GM23248 (cell line): ENCODE data around the gene MAMDC4. TPM values are rescaled to one million over a fixed set of nuclear protein-coding genes. Genes with fewer than 3 reads are reported as not detected.

Experiments
- DNase-seq: peaks from one replicate; pipeline ENCODE4 v3.0.0-alpha.2; 2015
- H2AFZ ChIP-seq: fragments of 200-600 bp; sonication (generic); 2 replicates; pipeline ENCODE4 v1.6.1; 2016; ENCODE audit warnings: antibody characterized with exemption
- H3F3A ChIP-seq: fragments of 200-600 bp; sonication (generic); 2 replicates; pipeline ENCODE4 v1.6.1; 2016; ENCODE audit warnings: mild to moderate bottlenecking, antibody characterized with exemption, mixed run types; ENCODE audit not compliant: insufficient read depth
- H3K27ac ChIP-seq: fragments of 200-600 bp; sonication (generic); 2 replicates; pipeline ENCODE4 v1.5.1; 2016; ENCODE audit warnings: mild to moderate bottlenecking
- H3K27me3 ChIP-seq: fragments of 200-600 bp; sonication (generic); replicated peaks from 2 replicates; pipeline ENCODE4 v1.6.1; 2016; ENCODE audit warnings: mild to moderate bottlenecking; ENCODE audit not compliant: insufficient read depth
- H3K36me3 ChIP-seq: fragments of 200-600 bp; sonication (generic); 2 replicates; pipeline ENCODE4 v1.6.1; 2016; ENCODE audit warnings: low read depth, mild to moderate bottlenecking
- H3K4me1 ChIP-seq: fragments of 200-600 bp; sonication (generic); 2 replicates; pipeline ENCODE4 v1.6.1; 2016; ENCODE audit warnings: mild to moderate bottlenecking; ENCODE audit not compliant: insufficient read depth
- H3K4me2 ChIP-seq: fragments of 200-600 bp; sonication (generic); one replicate; pipeline ENCODE4 v1.6.1; 2016; ENCODE audit warnings: mild to moderate bottlenecking; ENCODE audit not compliant: unreplicated experiment
- H3K4me3 ChIP-seq: fragments of 200-600 bp; sonication (generic); 2 replicates; pipeline ENCODE4 v1.5.1; 2016; ENCODE audit warnings: mild to moderate bottlenecking
- H3K79me2 ChIP-seq: fragments of 200-600 bp; sonication (generic); 2 replicates; pipeline ENCODE4 v1.6.1; 2016; ENCODE audit warnings: mild to moderate bottlenecking; ENCODE audit not compliant: insufficient read depth
- H3K9ac ChIP-seq: fragments of 200-600 bp; sonication (generic); 2 replicates; pipeline ENCODE4 v1.6.1; 2016; ENCODE audit warnings: mild to moderate bottlenecking
- H3K9me2 ChIP-seq: fragments of 200-600 bp; sonication (generic); 2 replicates; pipeline ENCODE4 v1.6.1; 2016; ENCODE audit warnings: mixed run types, mild to moderate bottlenecking, moderate library complexity; ENCODE audit not compliant: insufficient read depth
- H3K9me3 ChIP-seq: fragments of 200-600 bp; sonication (generic); one replicate; pipeline ENCODE4 v1.6.1; 2017; ENCODE audit warnings: low read depth
- H4K20me1 ChIP-seq: fragments of 200-600 bp; sonication (generic); 2 replicates; pipeline ENCODE4 v1.6.0; 2016; ENCODE audit not compliant: insufficient read depth
- EZH2 ChIP-seq: fragments of 200-600 bp; sonication (generic); IDR thresholded peaks from 2 replicates; pipeline ENCODE4 v1.6.1; 2018; ENCODE audit warnings: antibody characterized with exemption, mild to moderate bottlenecking; ENCODE audit not compliant: insufficient read depth, poor library complexity, severe bottlenecking
- EZH2phosphoT487 ChIP-seq: fragments of 200-600 bp; sonication (generic); IDR thresholded peaks from 2 replicates; pipeline ENCODE4 v1.6.1; 2018; ENCODE audit warnings: antibody characterized with exemption, moderate library complexity, mild to moderate bottlenecking, low read depth; ENCODE audit not compliant: insufficient read depth
- WGBS, 2 experiments: methylation state at CpG; one replicate each; pipeline ENCODE4 v1.1.6; 2015 to 2017; ENCODE audit warnings: low lambda C conversion rate in 2 of 2, low coverage in 1 of 2; ENCODE audit errors: missing lambda C conversion rate in 2 of 2; 5-methylcytosine and 5-hydroxymethylcytosine counted together
- in situ Hi-C: fragments of 300-500 bp; cut with MboI; formaldehyde crosslinking; loops from 2 replicates; pipeline ENCODE4 v1.15.0; 2020
- polyA plus RNA-seq: library from polyadenylated mRNA; unstranded; fragments of >200 nt; fragmentation: Nextera tagmentation; extraction: Ambion mirVana; gene quantifications from 2 replicates; pipeline ENCODE4 v1.2.1, GENCODE V29; 2016
- total RNA-seq: library from RNA; depleted of rRNA; stranded (reverse); fragments of >200 nt; shearing (Covaris generic); gene quantifications from 2 replicates; pipeline ENCODE4 v1.2.3, GENCODE V29; 2014

The MAMDC4 gene
- total and polyA plus RNA-seq, 2 experiments from 2014 or later: 0.35 to 2.3 TPM

DNA sequence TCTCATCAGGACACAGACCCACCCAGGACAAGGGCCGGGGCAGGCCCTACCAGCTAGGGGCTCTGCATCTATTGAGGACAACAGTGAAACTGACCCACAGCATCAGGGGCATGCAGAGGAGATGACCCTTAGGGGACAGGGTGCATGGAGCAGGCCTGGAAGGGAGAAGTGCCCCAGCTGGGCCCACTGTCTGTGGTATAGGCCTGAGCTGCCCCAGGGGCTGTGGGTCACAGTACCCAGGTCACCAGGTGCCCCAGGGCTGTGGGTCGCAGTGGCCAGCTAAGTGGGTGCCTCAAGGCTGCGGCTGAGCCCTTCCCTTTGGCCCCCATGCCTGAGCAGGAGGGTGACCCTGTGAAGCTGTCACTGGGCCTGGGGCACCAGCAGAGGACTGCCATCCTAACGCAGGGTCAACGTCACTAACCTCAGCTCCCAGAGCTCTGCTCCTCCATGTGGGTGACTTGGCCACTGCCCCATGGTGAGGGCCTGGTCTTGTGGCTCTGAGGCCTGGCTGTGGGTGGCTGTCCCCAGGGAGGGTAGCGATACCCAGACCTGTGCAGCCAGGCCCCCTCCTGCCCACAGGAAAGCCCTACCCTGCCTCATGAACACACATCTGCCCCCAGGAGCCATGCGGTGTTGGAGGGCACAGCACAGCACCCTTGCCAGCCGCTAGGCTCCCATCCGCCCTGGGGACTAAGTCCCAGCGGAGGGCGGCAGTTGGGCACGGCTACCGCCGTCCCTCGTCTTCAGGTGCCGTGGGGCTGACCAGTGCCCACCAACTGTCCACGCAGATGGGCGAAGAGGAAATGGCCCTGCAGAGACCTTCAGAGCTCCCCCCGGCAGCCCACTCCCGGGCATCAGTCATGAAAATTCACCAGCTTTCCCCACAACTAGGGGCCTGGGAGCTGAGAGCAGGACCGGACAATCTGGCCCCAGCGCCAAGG lies 9.1 kb downstream of the MAMDC4 start:
- Histone ChIP-seq H4K20me1 (no peaks in the 10 kb centered on the region), H2AFZ (no peak overlapping the region), H3F3A (no peaks in the 10 kb centered on the region), H3K79me2 (peaks cover 34% of the 10 kb centered on the region), H3K4me2 (no peak overlapping the region), H3K9ac (no peak overlapping the region), H3K9me3 (no peaks in the 10 kb centered on the region), H3K27me3 (no peaks in the 10 kb centered on the region), H3K9me2 (no peaks in the 10 kb centered on the region), H3K4me3 (no peak overlapping the region), H3K36me3 (peaks cover 6% of the 10 kb centered on the region), H3K4me1 (peaks cover 9% of the 10 kb centered on the region), H3K27ac (no peak overlapping the region)
- in situ Hi-C loops: no loop called here
- WGBS, 2 experiments: 89 to 90% methylated on average over 21 of the region's 22 CpGs
- DNase-seq: no peak
- no peak for TF ChIP-seq EZH2
- TF ChIP-seq EZH2phosphoT487: no peak

DNA sequence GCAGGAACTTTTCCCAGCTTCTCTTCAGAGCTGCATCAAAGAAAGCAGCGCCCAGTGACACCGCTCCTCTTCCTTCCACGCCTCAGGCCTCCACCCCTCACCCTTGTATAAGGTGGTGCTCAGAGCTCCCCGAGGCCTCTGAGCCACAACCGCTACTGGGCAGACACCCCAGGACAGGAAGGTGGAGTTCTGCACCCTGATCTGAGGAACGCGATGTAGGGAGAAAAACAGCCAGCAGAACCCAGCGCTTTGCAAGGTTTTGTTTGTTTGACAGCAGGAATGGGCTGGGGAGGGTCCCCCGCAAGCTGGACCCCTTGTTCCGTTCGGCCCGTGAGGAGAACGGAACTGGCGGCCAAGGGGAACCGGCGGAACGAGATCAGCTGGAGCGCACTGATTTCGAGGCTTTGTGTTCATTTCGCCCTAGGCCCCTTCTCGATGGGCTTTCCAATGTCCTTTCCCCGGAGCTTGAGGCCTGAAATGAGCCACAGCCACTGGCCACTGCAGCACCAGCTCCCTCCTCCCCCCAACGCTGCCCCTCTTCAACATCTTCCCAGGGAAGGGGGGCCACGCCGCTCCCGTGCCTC lies 9.8 kb downstream of the MAMDC4 start:
- Histone ChIP-seq H3K4me3 (no peak overlapping the region), H3K9ac (no peak overlapping the region), H2AFZ (no peak overlapping the region), H4K20me1 (no peaks in the 10 kb centered on the region), H3K36me3 (peaks cover 6% of the 10 kb centered on the region), H3F3A (no peaks in the 10 kb centered on the region), H3K79me2 (peaks cover 39% of the 10 kb centered on the region), H3K4me1 (peaks cover 13% of the 10 kb centered on the region), H3K9me2 (no peaks in the 10 kb centered on the region), H3K4me2 (no peak overlapping the region), H3K9me3 (no peaks in the 10 kb centered on the region), H3K27ac (no peak overlapping the region), H3K27me3 (no peaks in the 10 kb centered on the region)
- no peak for DNase-seq
- in situ Hi-C loops: no loop called here
- TF ChIP-seq EZH2phosphoT487 (no peak), EZH2 (no peak)
- WGBS, 2 experiments: 95 to 97% methylated on average over 26 of the region's 26 CpGs

DNA sequence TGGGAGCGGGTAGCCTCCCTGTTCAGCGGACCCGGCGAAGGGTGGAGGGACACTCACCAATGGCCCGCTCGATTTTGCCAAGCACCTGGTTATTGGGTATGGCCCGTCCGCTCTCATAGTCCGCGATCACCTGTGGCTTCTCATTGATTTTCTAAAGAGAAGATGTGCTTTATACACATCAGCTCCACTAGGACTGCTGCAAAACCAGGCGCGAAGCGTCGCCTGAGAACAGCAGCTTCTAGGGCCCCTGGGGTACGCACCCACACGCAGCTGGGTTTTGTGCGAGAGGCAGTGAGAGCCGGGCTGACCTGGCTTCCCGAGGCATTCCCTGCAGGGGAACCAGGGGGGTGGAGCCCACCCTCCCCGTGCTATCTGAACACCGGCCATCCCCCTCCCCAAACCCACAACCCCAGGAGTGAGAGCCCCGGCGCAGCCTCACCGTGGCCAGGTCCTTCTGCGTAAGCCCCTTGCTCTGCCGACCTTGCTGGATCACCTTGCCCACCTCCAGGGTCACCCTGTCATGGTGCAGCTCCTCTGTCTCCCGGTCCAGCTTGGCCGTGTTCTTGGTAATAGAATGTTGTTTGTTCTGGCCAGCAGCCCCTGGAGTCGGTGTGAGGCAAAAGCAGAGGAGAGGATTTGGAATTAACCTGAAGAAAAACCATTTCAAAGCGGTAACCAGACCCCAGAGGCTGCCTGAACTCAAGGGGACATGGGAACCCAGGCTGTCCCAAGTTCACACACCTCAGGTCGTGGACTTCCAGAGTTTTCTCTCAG lies 10.9 kb downstream of the MAMDC4 start:
- no peak overlapping the region for H3K27ac ChIP-seq
- WGBS, 2 experiments: 94 to 96% methylated on average over 24 to 31 of the region's 31 CpGs
- in situ Hi-C loops: no loop called here
- no peak overlapping the region for H3K9ac ChIP-seq
- no peak overlapping the region for H3K4me3 ChIP-seq
- no peaks in the 10 kb centered on the region for H4K20me1 ChIP-seq
- no peaks in the 10 kb centered on the region for H3K9me2 ChIP-seq
- H3K9me3 ChIP-seq: no peaks in the 10 kb centered on the region
- H3F3A ChIP-seq: no peaks in the 10 kb centered on the region
- H3K4me2 ChIP-seq: no peak overlapping the region
- no peak for DNase-seq
- H3K27me3 ChIP-seq: no peaks in the 10 kb centered on the region
- peaks cover 46% of the 10 kb centered on the region for H3K79me2 ChIP-seq
- H3K4me1 ChIP-seq: peaks cover 15% of the 10 kb centered on the region
- H3K36me3 ChIP-seq: peaks cover 6% of the 10 kb centered on the region
- H2AFZ ChIP-seq: no peak overlapping the region
- TF ChIP-seq EZH2phosphoT487 (no peak), EZH2 (no peak)

- H3K9me2 ChIP-seq: no peaks in the 10 kb centered on the region
- WGBS, 2 experiments: 92 to 94% methylated on average over 12 of the region's 12 CpGs
- no peak overlapping the region for H3K4me3 ChIP-seq
- H3K4me2 ChIP-seq: no peak overlapping the region
- TF ChIP-seq EZH2: no peak
- TF ChIP-seq EZH2phosphoT487: no peak
- H3K9me3 ChIP-seq: no peaks in the 10 kb centered on the region
- no peak for DNase-seq
- no peaks in the 10 kb centered on the region for H3K27me3 ChIP-seq
- H2AFZ ChIP-seq: no peak overlapping the region
- H3K36me3 ChIP-seq: peaks cover 6% of the 10 kb centered on the region
- H3K27ac ChIP-seq: no peak overlapping the region
- H4K20me1 ChIP-seq: no peaks in the 10 kb centered on the region
- in situ Hi-C loops: no loop called here
- H3F3A ChIP-seq: no peaks in the 10 kb centered on the region
- H3K9ac ChIP-seq: no peak overlapping the region
- H3K79me2 ChIP-seq: peaks cover 46% of the 10 kb centered on the region
- peaks cover 15% of the 10 kb centered on the region for H3K4me1 ChIP-seq
Measured at GRCh38 chr9:136863623-136864273, 11.6 kb downstream of the MAMDC4 start.
